CD14-positive monocyte (primary cell): ENCODE data around the gene PTPRD. TPM values are rescaled to one million over a fixed set of nuclear protein-coding genes. Genes with fewer than 3 reads are reported as not detected.

Experiments
- DNase-seq, 3 donors: peaks; one replicate each; pipeline ENCODE4 v3.0.0-alpha.2; 2011 to 2022
- H2AFZ ChIP-seq: 2 replicates; pipeline ENCODE4 v1.6.0; 2012; ENCODE audit warnings: mild to moderate bottlenecking, low read depth, low read length, inconsistent platforms; ENCODE audit not compliant: insufficient read depth, poor library complexity, severe bottlenecking
- H3K27ac ChIP-seq, 2 donors: 1 replicate in 1 of 2; 2 replicates in 1 of 2; pipeline ENCODE4 v1.5.1; 2012 to 2013; ENCODE audit warnings: low read length in 2 of 2, control low read depth in 1 of 2, inconsistent platforms in 1 of 2, low read depth in 1 of 2, mild to moderate bottlenecking in 1 of 2
- H3K27me3 ChIP-seq, 2 donors: one replicate each; pipeline versions ENCODE4 v1.6.0 to v1.6.1; 2011 to 2013; ENCODE audit warnings: low read length in 2 of 2; ENCODE audit not compliant: control insufficient read depth in 2 of 2, insufficient read depth in 2 of 2
- H3K36me3 ChIP-seq, 2 donors: replicated peaks in 1 of 2; 1 replicate in 1 of 2; 2 replicates in 1 of 2; pipeline versions ENCODE4 v1.5.1 to v1.6.1; 2012 to 2013; ENCODE audit warnings: low read length in 2 of 2, control low read depth in 1 of 2, inconsistent platforms in 1 of 2, mild to moderate bottlenecking in 1 of 2; ENCODE audit not compliant: insufficient read depth in 2 of 2, control insufficient read depth in 1 of 2
- H3K4me1 ChIP-seq, 2 donors: 1 replicate in 1 of 2; 2 replicates in 1 of 2; pipeline versions ENCODE4 v1.5.1 to v1.6.1; 2012 to 2013; ENCODE audit warnings: low read length in 2 of 2, control low read depth in 1 of 2, inconsistent platforms in 1 of 2, mild to moderate bottlenecking in 1 of 2, moderate library complexity in 1 of 2; ENCODE audit not compliant: insufficient read depth in 2 of 2, control insufficient read depth in 1 of 2
- H3K4me2 ChIP-seq: replicated peaks from 2 replicates; pipeline ENCODE3; 2012; ENCODE audit warnings: low read length, moderate library complexity, mild to moderate bottlenecking; ENCODE audit not compliant: poor library complexity, severe bottlenecking; ENCODE audit errors: extremely low read depth
- H3K4me3 ChIP-seq, 3 experiments: fragments of 200-600 bp in 1 of 3; sonication (generic) in 1 of 3; replicated peaks in 1 of 3; 1 replicate in 2 of 3; 2 replicates in 1 of 3; pipeline ENCODE4 v1.5.1; 2011 to 2013; ENCODE audit warnings: low read length in 3 of 3, mild to moderate bottlenecking in 3 of 3, control low read depth in 2 of 3, low read depth in 2 of 3, inconsistent platforms in 1 of 3, moderate library complexity in 1 of 3
- H3K79me2 ChIP-seq: 2 replicates; pipeline ENCODE4 v1.6.0; 2012; ENCODE audit warnings: mild to moderate bottlenecking, control low read depth, inconsistent platforms, low read length, moderate library complexity; ENCODE audit not compliant: insufficient read depth
- H3K9ac ChIP-seq: 2 replicates; pipeline ENCODE4 v1.6.0; 2017; ENCODE audit warnings: low read length, mild to moderate bottlenecking; ENCODE audit not compliant: insufficient read depth, poor library complexity, severe bottlenecking
- H3K9me3 ChIP-seq, 2 donors: replicated peaks in 1 of 2; 1 replicate in 1 of 2; 2 replicates in 1 of 2; pipeline versions ENCODE4 v1.5.1 to v1.6.1; 2012 to 2013; ENCODE audit warnings: low read length in 2 of 2, control low read depth in 1 of 2; ENCODE audit not compliant: control insufficient read depth in 1 of 2, insufficient read depth in 1 of 2
- H4K20me1 ChIP-seq: 2 replicates; pipeline ENCODE4 v1.6.0; 2012; ENCODE audit warnings: mild to moderate bottlenecking, low read length, control low read depth, moderate library complexity; ENCODE audit not compliant: insufficient read depth
- H3K27ac Mint-ChIP-seq, 7 donors: one replicate each; pipeline ENCODE4 v1.8.0; 2020; ENCODE audit warnings: mild to moderate bottlenecking in 7 of 7, mixed read lengths in 7 of 7, moderate library complexity in 6 of 7, inconsistent platforms in 2 of 7
- H3K27me3 Mint-ChIP-seq, 3 donors: one replicate each; pipeline ENCODE4 v1.8.0; 2021 to 2022; ENCODE audit warnings: low read depth in 3 of 3, mild to moderate bottlenecking in 3 of 3, mixed read lengths in 3 of 3, moderate library complexity in 3 of 3, inconsistent platforms in 1 of 3
- H3K36me3 Mint-ChIP-seq, 2 donors: one replicate each; pipeline ENCODE4 v1.8.0; 2020; ENCODE audit warnings: mixed read lengths in 2 of 2, inconsistent platforms in 1 of 2, mild to moderate bottlenecking in 1 of 2
- H3K4me1 Mint-ChIP-seq: one replicate; pipeline ENCODE4 v1.8.0; 2020; ENCODE audit warnings: mild to moderate bottlenecking, mixed read lengths
- H3K4me3 Mint-ChIP-seq, 2 donors: one replicate each; pipeline ENCODE4 v1.8.0; 2020; ENCODE audit warnings: mild to moderate bottlenecking in 2 of 2, mixed read lengths in 2 of 2, moderate library complexity in 1 of 2
- H3K9me3 Mint-ChIP-seq, 7 donors: one replicate each; pipeline ENCODE4 v1.8.0; 2020 to 2022; ENCODE audit warnings: mixed read lengths in 7 of 7, mild to moderate bottlenecking in 6 of 7, moderate library complexity in 6 of 7, inconsistent platforms in 2 of 7
- CTCF ChIP-seq: fragments of 200-600 bp; IDR thresholded peaks from one replicate; pipeline ENCODE4 v1.8.0; 2022; ENCODE audit warnings: antibody characterized with exemption, mild to moderate bottlenecking
- WGBS: methylation state at CpG from one replicate; pipeline ENCODE4 v1.1.5; 2013; ENCODE audit warnings: missing lambda C conversion rate; ENCODE audit not compliant: insufficient coverage; 5-methylcytosine and 5-hydroxymethylcytosine counted together
- intact Hi-C, 2 donors: fragments of 100-400 bp; cut with micrococcal nuclease; formaldehyde crosslinking; loops; one replicate each; pipeline versions ENCODE4 v1.15.0 to v1.15.1; 2023
- polyA plus RNA-seq, 3 donors: library from polyadenylated mRNA; depleted of rRNA in 1 of 3; unstranded in 2 of 3; stranded (reverse) in 1 of 3; fragments of 300-500 nt in 2 of 3; fragments of >200 nt in 1 of 3; fragmentation: Illumina TruSeq in 2 of 3; gene quantifications; 1 replicate in 2 of 3; 2 replicates in 1 of 3; pipeline ENCODE4 v1.2.3, GENCODE V29; 2012 to 2021

PTPRD gene
- polyA plus RNA-seq, 3 donors: not detected

GRCh38 chr9:8781458-8781857, 1831.3 kb downstream of the PTPRD start:
- no peaks in the 10 kb centered on the region for H3K36me3 ChIP-seq
- no peaks in the 10 kb centered on the region for H3K4me1 Mint-ChIP-seq
- H3K79me2 ChIP-seq: no peaks in the 10 kb centered on the region
- H3K9ac ChIP-seq: no peak overlapping the region
- no peak for DNase-seq
- intact Hi-C loops: no loop called here
- no peak overlapping the region for H3K27ac Mint-ChIP-seq
- no peak overlapping the region for H2AFZ ChIP-seq
- peaks cover 0 to 2% (median 0%) of the 10 kb centered on the region in 7 donors for H3K9me3 Mint-ChIP-seq
- no peaks in the 10 kb centered on the region for H3K27me3 Mint-ChIP-seq
- H4K20me1 ChIP-seq: no peaks in the 10 kb centered on the region
- H3K4me3 ChIP-seq: no peak overlapping the region
- H3K27me3 ChIP-seq: no peaks in the 10 kb centered on the region
- no peaks in the 10 kb centered on the region for H3K9me3 ChIP-seq
- no peaks in the 10 kb centered on the region for H3K4me1 ChIP-seq
- H3K36me3 Mint-ChIP-seq: no peaks in the 10 kb centered on the region
- TF ChIP-seq CTCF: no peak
- no peak overlapping the region for H3K27ac ChIP-seq
- no peak overlapping the region for H3K4me3 Mint-ChIP-seq
- H3K4me2 ChIP-seq: no peak overlapping the region
- no CpG with 5 or more reads among the region's 1 CpG for WGBS

DNA sequence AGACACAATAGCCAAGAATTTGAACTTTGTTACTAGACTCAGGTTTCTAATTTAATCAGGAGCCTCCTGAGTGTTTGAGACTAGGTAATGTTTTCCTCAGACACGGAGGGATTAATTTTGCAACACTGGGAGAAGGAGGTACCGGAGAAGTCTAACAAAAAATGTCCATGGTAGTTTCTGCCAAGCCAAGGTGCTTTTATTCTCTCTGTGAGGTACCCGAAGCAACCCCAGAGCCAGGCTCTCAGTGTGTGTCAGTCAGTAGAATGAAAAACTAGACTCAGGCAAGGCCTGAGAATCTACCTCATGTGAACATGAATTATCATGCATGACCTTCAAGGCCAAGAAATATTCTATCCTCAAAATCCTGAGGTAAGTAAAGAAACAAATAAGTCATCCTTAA, 1832.4 kb downstream of the PTPRD start:
- no peak overlapping the region for H3K4me3 Mint-ChIP-seq

More for the DNA sequence above, 1832.4 kb downstream of the PTPRD start:
- Histone ChIP-seq H3K27me3 (no peaks in the 10 kb centered on the region), H3K79me2 (no peaks in the 10 kb centered on the region), H2AFZ (no peak overlapping the region), H3K4me1 (no peaks in the 10 kb centered on the region), H3K4me3 (no peak overlapping the region), H3K9ac (no peak overlapping the region), H3K27ac (no peak overlapping the region), H4K20me1 (no peaks in the 10 kb centered on the region), H3K36me3 (no peaks in the 10 kb centered on the region), H3K9me3 (no peaks in the 10 kb centered on the region), H3K4me2 (no peak overlapping the region)
- WGBS: 40% methylated on average over 1 of the region's 3 CpGs
- no peaks in the 10 kb centered on the region for H3K36me3 Mint-ChIP-seq
- no peak for TF ChIP-seq CTCF
- no peaks in the 10 kb centered on the region for H3K9me3 Mint-ChIP-seq
- no peak for DNase-seq
- intact Hi-C loops: no loop called here
- no peaks in the 10 kb centered on the region for H3K4me1 Mint-ChIP-seq
- no peaks in the 10 kb centered on the region for H3K27me3 Mint-ChIP-seq
- no peak overlapping the region for H3K27ac Mint-ChIP-seq
